HFFc6 (cell line): ENCODE data around the gene ZNF814. TPM values are rescaled to one million over a fixed set of nuclear protein-coding genes. Genes with fewer than 3 reads are reported as not detected.
"Not testable (repeated sequence)": the region's sequence is repeated elsewhere in the genome, so short reads cannot be mapped to it uniquely, and the experiment has no call there.

Source experiments
- DNase-seq: peaks from one replicate; pipeline ENCODE4 v3.0.0-alpha.2; 2018
- H3K27ac Mint-ChIP-seq: 2 replicates; pipeline ENCODE4 v1.8.0; 2020; ENCODE audit warnings: mild to moderate bottlenecking, mixed read lengths
- H3K27me3 Mint-ChIP-seq: 2 replicates; pipeline ENCODE4 v1.8.0; 2021; ENCODE audit warnings: mild to moderate bottlenecking, moderate library complexity, mixed read lengths; ENCODE audit not compliant: insufficient read depth
- H3K36me3 Mint-ChIP-seq: 2 replicates; pipeline ENCODE4 v1.8.0; 2021; ENCODE audit warnings: low read depth, mixed read lengths
- H3K4me1 Mint-ChIP-seq: 2 replicates; pipeline ENCODE4 v1.8.0; 2020; ENCODE audit warnings: low read depth, mixed read lengths
- H3K4me3 Mint-ChIP-seq: 2 replicates; pipeline ENCODE4 v1.8.0; 2020; ENCODE audit warnings: mild to moderate bottlenecking, moderate library complexity, mixed read lengths
- H3K9me3 Mint-ChIP-seq: 2 replicates; pipeline ENCODE4 v1.8.0; 2020; ENCODE audit warnings: mild to moderate bottlenecking, mixed read lengths
- CTCF ChIP-seq: fragments of 200-600 bp; sonication (generic); IDR thresholded peaks from 2 replicates; pipeline ENCODE4 v1.5.0; 2021; ENCODE audit warnings: antibody characterized with exemption, mild to moderate bottlenecking
- total RNA-seq, 6 experiments: library from RNA; stranded (reverse); fragmentation: NEBNext Ultra II Directional; extraction: Animal tissue kit (Norgen Biotek cat#: 25700); gene quantifications; 2 replicates in 1 of 6; 3 replicates in 5 of 6; pipeline ENCODE4 v1.2.3, GENCODE V29; 2021

Gene ZNF814
- total RNA-seq, 6 experiments from 2014 or later = 1.00 to 1.6 (median 1.3) TPM

GRCh38 chr19:57870225-57870624, 18.6 kb downstream of the ZNF814 start:
- TF ChIP-seq CTCF = no peak
- peaks cover 95% of the 10 kb centered on the region for H3K9me3 Mint-ChIP-seq
- H3K27me3 Mint-ChIP-seq = peaks cover 11% of the 10 kb centered on the region
- no peak for DNase-seq
- H3K4me1 Mint-ChIP-seq = no peaks in the 10 kb centered on the region
- no peak overlapping the region for H3K27ac Mint-ChIP-seq
- peaks cover 83% of the 10 kb centered on the region for H3K36me3 Mint-ChIP-seq
- no peak overlapping the region for H3K4me3 Mint-ChIP-seq

- H3K4me3 Mint-ChIP-seq, DNase-seq, H3K27ac Mint-ChIP-seq, H3K4me1 Mint-ChIP-seq: not testable (repeated sequence)
- Mint-ChIP-seq H3K36me3 (peaks cover 86% of the 10 kb centered on the region), H3K9me3 (peaks cover 95% of the 10 kb centered on the region), H3K27me3 (peaks cover 11% of the 10 kb centered on the region)
Observed at GRCh38 chr19:57869655-57870054, 19.2 kb downstream of the ZNF814 start.

GRCh38 chr19:57867868-57868492, 20.9 kb downstream of the ZNF814 start:
- TF ChIP-seq CTCF = no peak
- Mint-ChIP-seq H3K9me3 (peaks cover 87% of the 10 kb centered on the region), H3K27ac (no peak overlapping the region), H3K36me3 (peaks cover 82% of the 10 kb centered on the region), H3K4me1 (no peaks in the 10 kb centered on the region), H3K27me3 (peaks cover 11% of the 10 kb centered on the region), H3K4me3 (no peak overlapping the region)
- DNase-seq = no peak

GRCh38 chr19:57862351-57862750, 26.5 kb downstream of the ZNF814 start:
- H3K4me3 Mint-ChIP-seq, H3K27me3 Mint-ChIP-seq, H3K27ac Mint-ChIP-seq, DNase-seq, H3K4me1 Mint-ChIP-seq: not testable (repeated sequence)
- Mint-ChIP-seq H3K9me3 (peaks cover 69% of the 10 kb centered on the region), H3K36me3 (peaks cover 91% of the 10 kb centered on the region)

GRCh38 chr19:57854117-57854516, 34.7 kb downstream of the ZNF814 start:
- not testable (repeated sequence) for H3K27ac Mint-ChIP-seq, H3K4me3 Mint-ChIP-seq, DNase-seq
- peaks cover 11% of the 10 kb centered on the region for H3K27me3 Mint-ChIP-seq
- peaks cover 21% of the 10 kb centered on the region for H3K4me1 Mint-ChIP-seq
- peaks cover 16% of the 10 kb centered on the region for H3K9me3 Mint-ChIP-seq
- H3K36me3 Mint-ChIP-seq = peaks cover 76% of the 10 kb centered on the region

GRCh38 chr19:57851812-57852603, 36.8 kb downstream of the ZNF814 start:
- H3K4me3 Mint-ChIP-seq = peak overlapping the region; percentile 100
- H3K27ac Mint-ChIP-seq, DNase-seq, H3K27me3 Mint-ChIP-seq: not testable (repeated sequence)
- H3K36me3 Mint-ChIP-seq = peaks cover 59% of the 10 kb centered on the region
- H3K9me3 Mint-ChIP-seq = peaks cover 10% of the 10 kb centered on the region
- H3K4me1 Mint-ChIP-seq = peaks cover 21% of the 10 kb centered on the region

GRCh38 chr19:57850553-57851017, 38.3 kb downstream of the ZNF814 start:
- H3K9me3 Mint-ChIP-seq = peaks cover 10% of the 10 kb centered on the region
- TF ChIP-seq CTCF = no peak
- H3K27me3 Mint-ChIP-seq = peaks cover 8% of the 10 kb centered on the region
- H3K4me3 Mint-ChIP-seq = peak overlapping the region; percentile 100
- peaks cover 50% of the 10 kb centered on the region for H3K36me3 Mint-ChIP-seq
- peak overlapping the region; percentile 89 for H3K27ac Mint-ChIP-seq
- H3K4me1 Mint-ChIP-seq = peaks cover 21% of the 10 kb centered on the region
- peak; percentile 42 for DNase-seq

- not testable (repeated sequence) for H3K27me3 Mint-ChIP-seq
- peaks cover 21% of the 10 kb centered on the region for H3K4me1 Mint-ChIP-seq
- peak within 1 kb of the TSS; percentile 100 for H3K4me3 Mint-ChIP-seq
- H3K36me3 Mint-ChIP-seq = peaks cover 48% of the 10 kb centered on the region
- H3K9me3 Mint-ChIP-seq = peaks cover 10% of the 10 kb centered on the region
- peak within 1 kb of the TSS; percentile 89 for H3K27ac Mint-ChIP-seq
- DNase-seq = peak; percentile 75
Observed at GRCh38 chr19:57849666-57850473, 39.0 kb downstream of the ZNF814 start, which contains the start of gene ZNF587. TSS of gene ZNF587 (plus strand) at chr19:57849859. CDS start at chr19:57850039, 180 bp downstream.

GRCh38 chr19:57849162-57849665, 39.6 kb downstream of the ZNF814 start:
- H3K36me3 Mint-ChIP-seq = peaks cover 44% of the 10 kb centered on the region
- H3K27ac Mint-ChIP-seq, H3K27me3 Mint-ChIP-seq: not testable (repeated sequence)

GRCh38 chr19:57847164-57847563, 41.7 kb downstream of the ZNF814 start:
- H3K9me3 Mint-ChIP-seq, DNase-seq, H3K27me3 Mint-ChIP-seq, H3K4me3 Mint-ChIP-seq, H3K27ac Mint-ChIP-seq: not testable (repeated sequence)
- peaks cover 17% of the 10 kb centered on the region for H3K4me1 Mint-ChIP-seq
- H3K36me3 Mint-ChIP-seq = peaks cover 38% of the 10 kb centered on the region

More at GRCh38 chr19:57849162-57849665, 39.6 kb downstream of the ZNF814 start:
- Mint-ChIP-seq H3K4me1 (peaks cover 21% of the 10 kb centered on the region), H3K4me3 (peak overlapping the region; percentile 100), H3K9me3 (peaks cover 10% of the 10 kb centered on the region)
- DNase-seq = not testable (repeated sequence)
